Endodermal cell (in vitro differentiated cells): ENCODE results near the gene IL1RAPL2. TPM values are rescaled to one million over a fixed set of nuclear protein-coding genes. Genes with fewer than 3 reads are reported as not detected.

Experiments used
- DNase-seq: peaks from one replicate; pipeline ENCODE4 v3.0.0-alpha.2; 2017
- H3K27ac ChIP-seq: 2 replicates; pipeline ENCODE4 v1.5.1; 2013; ENCODE audit warnings: mild to moderate bottlenecking, low read depth, low read length, moderate library complexity
- H3K27me3 ChIP-seq: 2 replicates; pipeline ENCODE4 v1.6.1; 2013; ENCODE audit warnings: mild to moderate bottlenecking, low read length, moderate library complexity; ENCODE audit not compliant: insufficient read depth, control insufficient read depth, poor library complexity, severe bottlenecking
- H3K36me3 ChIP-seq: 2 replicates; pipeline ENCODE4 v1.7.0; 2013; ENCODE audit warnings: mild to moderate bottlenecking, low read length, moderate library complexity; ENCODE audit not compliant: control insufficient read depth, insufficient read depth
- H3K4me1 ChIP-seq: one replicate; pipeline ENCODE4 v1.7.0; 2013; ENCODE audit warnings: low read length; ENCODE audit not compliant: control insufficient read depth, insufficient read depth
- H3K4me3 ChIP-seq: 2 replicates; pipeline ENCODE4 v1.5.1; 2013; ENCODE audit warnings: mild to moderate bottlenecking, low read length, moderate library complexity
- H3K9ac ChIP-seq: 2 replicates; pipeline ENCODE4 v1.6.1; 2013; ENCODE audit warnings: mild to moderate bottlenecking, low read length, moderate library complexity; ENCODE audit not compliant: poor library complexity, severe bottlenecking; ENCODE audit errors: extremely low read depth
- H3K9me3 ChIP-seq: 2 replicates; pipeline ENCODE4 v1.6.1; 2013; ENCODE audit warnings: mild to moderate bottlenecking, low read length, moderate library complexity; ENCODE audit not compliant: control insufficient read depth
- H3K27ac Mint-ChIP-seq: 2 replicates; pipeline ENCODE4 v1.8.0; 2020; ENCODE audit warnings: mixed read lengths
- H3K27me3 Mint-ChIP-seq: 2 replicates; pipeline ENCODE4 v1.8.0; 2021; ENCODE audit warnings: mild to moderate bottlenecking, mixed read lengths; ENCODE audit not compliant: insufficient read depth
- H3K36me3 Mint-ChIP-seq: 2 replicates; pipeline ENCODE4 v1.8.0; 2020; ENCODE audit warnings: low read depth, mixed read lengths
- H3K4me1 Mint-ChIP-seq: 2 replicates; pipeline ENCODE4 v1.8.0; 2020; ENCODE audit warnings: mixed read lengths
- H3K4me3 Mint-ChIP-seq: 2 replicates; pipeline ENCODE4 v1.8.0; 2020; ENCODE audit warnings: mild to moderate bottlenecking, moderate library complexity, mixed read lengths
- H3K9me3 Mint-ChIP-seq: 2 replicates; pipeline ENCODE4 v1.8.0; 2020; ENCODE audit warnings: mild to moderate bottlenecking, mixed read lengths
- WGBS, 2 experiments: methylation state at CpG; one replicate each; pipeline versions ENCODE4 v1.1.5 to v1.1.7; 2013; ENCODE audit warnings: missing lambda C conversion rate in 2 of 2, mixed read lengths in 1 of 2; ENCODE audit not compliant: insufficient coverage in 1 of 2, insufficient read length in 1 of 2; 5-methylcytosine and 5-hydroxymethylcytosine counted together
- total RNA-seq, 2 donors: library from RNA; stranded (reverse); fragmentation: NEBNext Ultra II Directional in 1 of 2; extraction: Animal tissue kit (Norgen Biotek cat#: 25700) in 1 of 2; gene quantifications; 2 replicates in 1 of 2; 3 replicates in 1 of 2; pipeline ENCODE4 v1.2.1, GENCODE V29; 2021
- TF ChIP-seq, protein P1 (sequence below): fragments of 200-600 bp; sonication (generic); conservative IDR thresholded peaks from 2 replicates; pipeline ENCODE4 v1.5.0; 2021; ENCODE audit warnings: antibody characterized with exemption, mild to moderate bottlenecking

The IL1RAPL2 gene
- total RNA-seq, 2 donors from 2014 or later: 0.13 TPM; not detected in 1

DNA sequence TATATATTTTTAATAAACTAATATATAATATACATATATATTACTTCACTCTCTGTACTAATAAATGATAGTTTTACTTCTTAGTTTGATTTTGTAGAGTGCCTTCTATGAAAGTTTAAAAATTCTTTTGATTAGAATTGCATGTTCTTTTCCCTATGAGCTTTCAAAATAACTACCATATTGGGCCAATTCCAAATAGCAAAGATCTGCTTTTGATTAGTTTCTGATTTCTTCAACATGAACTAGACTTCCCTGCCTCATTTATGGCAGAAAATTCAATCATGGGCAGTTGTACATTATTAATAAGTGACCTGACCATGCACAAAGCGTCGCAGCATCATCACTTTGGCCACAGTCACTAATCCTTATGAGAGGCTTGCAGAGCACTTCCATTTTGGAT, 703.4 kb downstream of the IL1RAPL2 start:
- Histone ChIP-seq H3K36me3 (no peaks in the 10 kb centered on the region), H3K27me3 (peaks cover 29% of the 10 kb centered on the region), H3K9ac (no peak overlapping the region), H3K27ac (no peak overlapping the region), H3K4me1 (no peaks in the 10 kb centered on the region), H3K9me3 (no peaks in the 10 kb centered on the region), H3K4me3 (no peak overlapping the region)
- H3K9me3 Mint-ChIP-seq: peaks cover 33% of the 10 kb centered on the region
- H3K27me3 Mint-ChIP-seq: peaks cover 35% of the 10 kb centered on the region
- H3K4me3 Mint-ChIP-seq: no peak overlapping the region
- WGBS, 2 experiments: 100% methylated on average over 2 of the region's 2 CpGs; no CpG with 5 or more reads in 1 of the 2 experiments
- H3K27ac Mint-ChIP-seq: no peak overlapping the region
- no peak for DNase-seq
- H3K36me3 Mint-ChIP-seq: no peaks in the 10 kb centered on the region
- TF ChIP-seq, protein P1, sequence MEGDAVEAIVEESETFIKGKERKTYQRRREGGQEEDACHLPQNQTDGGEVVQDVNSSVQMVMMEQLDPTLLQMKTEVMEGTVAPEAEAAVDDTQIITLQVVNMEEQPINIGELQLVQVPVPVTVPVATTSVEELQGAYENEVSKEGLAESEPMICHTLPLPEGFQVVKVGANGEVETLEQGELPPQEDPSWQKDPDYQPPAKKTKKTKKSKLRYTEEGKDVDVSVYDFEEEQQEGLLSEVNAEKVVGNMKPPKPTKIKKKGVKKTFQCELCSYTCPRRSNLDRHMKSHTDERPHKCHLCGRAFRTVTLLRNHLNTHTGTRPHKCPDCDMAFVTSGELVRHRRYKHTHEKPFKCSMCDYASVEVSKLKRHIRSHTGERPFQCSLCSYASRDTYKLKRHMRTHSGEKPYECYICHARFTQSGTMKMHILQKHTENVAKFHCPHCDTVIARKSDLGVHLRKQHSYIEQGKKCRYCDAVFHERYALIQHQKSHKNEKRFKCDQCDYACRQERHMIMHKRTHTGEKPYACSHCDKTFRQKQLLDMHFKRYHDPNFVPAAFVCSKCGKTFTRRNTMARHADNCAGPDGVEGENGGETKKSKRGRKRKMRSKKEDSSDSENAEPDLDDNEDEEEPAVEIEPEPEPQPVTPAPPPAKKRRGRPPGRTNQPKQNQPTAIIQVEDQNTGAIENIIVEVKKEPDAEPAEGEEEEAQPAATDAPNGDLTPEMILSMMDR: no peak
- H3K4me1 Mint-ChIP-seq: peaks cover 6% of the 10 kb centered on the region

DNA sequence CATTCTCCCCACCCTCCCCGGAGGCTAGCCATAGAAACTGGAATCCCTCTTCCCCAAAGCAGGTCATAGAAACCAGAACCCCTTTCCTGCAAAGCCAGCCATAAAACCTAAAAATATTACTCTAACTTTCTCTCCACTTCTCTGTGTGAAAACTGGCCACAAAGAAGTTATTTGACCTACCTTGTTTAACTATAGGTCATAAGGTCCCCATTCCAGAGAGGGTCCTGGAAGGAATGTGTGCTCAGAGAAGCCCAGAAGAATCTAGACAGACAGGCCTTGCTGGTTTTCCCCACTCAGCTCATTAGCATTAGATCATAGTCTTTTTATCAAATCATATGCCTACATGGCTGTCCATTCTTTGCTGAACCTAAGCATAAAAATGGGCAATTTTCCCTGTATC, 707.3 kb downstream of the IL1RAPL2 start:
- Histone ChIP-seq H3K4me3 (no peak overlapping the region), H3K9ac (no peak overlapping the region), H3K36me3 (no peaks in the 10 kb centered on the region), H3K9me3 (no peaks in the 10 kb centered on the region), H3K27me3 (peaks cover 54% of the 10 kb centered on the region), H3K27ac (no peak overlapping the region), H3K4me1 (no peaks in the 10 kb centered on the region)
- Mint-ChIP-seq H3K27ac (no peak overlapping the region), H3K27me3 (peaks cover 71% of the 10 kb centered on the region), H3K4me3 (no peak overlapping the region), H3K4me1 (peaks cover 15% of the 10 kb centered on the region), H3K36me3 (no peaks in the 10 kb centered on the region), H3K9me3 (peaks cover 41% of the 10 kb centered on the region)
- WGBS, 2 experiments: 88% methylated on average over 1 of the region's 1 CpG; no CpG with 5 or more reads in 1 of the 2 experiments
- TF ChIP-seq, protein P1: no peak
- no peak for DNase-seq

DNA sequence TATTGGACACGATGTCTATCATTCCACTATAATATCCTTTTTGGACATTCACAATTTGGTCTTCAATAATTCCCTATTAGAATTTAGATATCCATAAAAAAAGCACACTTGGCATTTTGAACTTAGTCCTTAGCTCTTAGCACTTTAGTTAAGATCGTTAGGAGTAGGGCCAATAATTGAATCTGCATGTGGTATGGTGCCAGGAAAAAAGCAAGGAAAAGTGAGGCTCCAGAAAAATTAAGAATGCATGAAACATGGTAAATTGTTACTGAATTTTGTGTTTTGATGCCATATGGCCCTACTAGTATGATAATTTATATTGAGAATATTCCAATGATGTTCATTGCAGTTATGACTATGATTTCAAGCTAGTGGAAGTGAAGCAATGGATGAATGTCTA, 708.1 kb downstream of the IL1RAPL2 start:
- H3K4me1 Mint-ChIP-seq: peaks cover 15% of the 10 kb centered on the region
- Histone ChIP-seq H3K36me3 (no peaks in the 10 kb centered on the region), H3K9me3 (no peaks in the 10 kb centered on the region), H3K27me3 (peaks cover 61% of the 10 kb centered on the region), H3K4me1 (no peaks in the 10 kb centered on the region), H3K9ac (no peak overlapping the region), H3K27ac (no peak overlapping the region), H3K4me3 (no peak overlapping the region)
- peaks cover 79% of the 10 kb centered on the region for H3K27me3 Mint-ChIP-seq
- no peaks in the 10 kb centered on the region for H3K36me3 Mint-ChIP-seq
- H3K27ac Mint-ChIP-seq: no peak overlapping the region
- no peak overlapping the region for H3K4me3 Mint-ChIP-seq
- TF ChIP-seq, protein P1: no peak
- no peak for DNase-seq
- 94 to 100% methylated on average over 1 to 2 of the region's 2 CpGs for WGBS, 2 experiments
- peaks cover 42% of the 10 kb centered on the region for H3K9me3 Mint-ChIP-seq
